ENCODE results near the gene SEC31B. TPM values are rescaled to one million over a fixed set of nuclear protein-coding genes. Genes with fewer than 3 reads are reported as not detected.

SEC31B gene
- total RNA-seq, 1 donor from 2014 or later, result 13.2 TPM

DNA sequence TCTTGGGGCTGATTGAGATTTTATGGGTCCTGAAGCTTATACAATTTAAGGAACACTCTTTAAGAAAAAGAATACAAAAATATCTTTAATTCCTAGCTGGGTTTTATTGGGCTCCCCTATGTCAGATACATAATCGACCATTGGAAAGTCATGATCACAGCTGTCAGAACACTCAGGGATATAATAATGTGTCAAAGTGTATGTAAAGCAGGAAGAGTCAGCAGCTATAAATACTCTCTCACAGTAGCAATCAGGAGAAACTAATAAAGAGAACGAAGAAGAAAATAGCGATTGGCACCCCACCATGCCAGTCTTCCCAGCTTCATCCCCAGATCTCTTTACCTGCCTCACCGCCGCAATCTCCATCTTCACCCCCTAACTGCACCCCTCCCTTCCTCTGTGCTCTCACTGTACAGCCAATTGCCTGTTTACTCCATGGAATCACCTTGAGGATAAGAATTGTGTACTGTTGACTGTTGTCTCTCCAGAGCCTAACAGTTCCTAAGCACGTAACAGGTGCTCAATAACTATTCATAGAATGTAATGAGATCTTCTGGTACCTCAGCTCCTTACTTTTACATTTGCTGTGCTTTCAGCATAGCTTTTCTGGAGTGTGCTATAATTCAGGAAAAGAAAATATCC lies 80.9 kb downstream of the SEC31B start:
- TF ChIP-seq, protein P1, sequence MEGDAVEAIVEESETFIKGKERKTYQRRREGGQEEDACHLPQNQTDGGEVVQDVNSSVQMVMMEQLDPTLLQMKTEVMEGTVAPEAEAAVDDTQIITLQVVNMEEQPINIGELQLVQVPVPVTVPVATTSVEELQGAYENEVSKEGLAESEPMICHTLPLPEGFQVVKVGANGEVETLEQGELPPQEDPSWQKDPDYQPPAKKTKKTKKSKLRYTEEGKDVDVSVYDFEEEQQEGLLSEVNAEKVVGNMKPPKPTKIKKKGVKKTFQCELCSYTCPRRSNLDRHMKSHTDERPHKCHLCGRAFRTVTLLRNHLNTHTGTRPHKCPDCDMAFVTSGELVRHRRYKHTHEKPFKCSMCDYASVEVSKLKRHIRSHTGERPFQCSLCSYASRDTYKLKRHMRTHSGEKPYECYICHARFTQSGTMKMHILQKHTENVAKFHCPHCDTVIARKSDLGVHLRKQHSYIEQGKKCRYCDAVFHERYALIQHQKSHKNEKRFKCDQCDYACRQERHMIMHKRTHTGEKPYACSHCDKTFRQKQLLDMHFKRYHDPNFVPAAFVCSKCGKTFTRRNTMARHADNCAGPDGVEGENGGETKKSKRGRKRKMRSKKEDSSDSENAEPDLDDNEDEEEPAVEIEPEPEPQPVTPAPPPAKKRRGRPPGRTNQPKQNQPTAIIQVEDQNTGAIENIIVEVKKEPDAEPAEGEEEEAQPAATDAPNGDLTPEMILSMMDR (IDR thresholded peaks at IDR 0.05; ENCODE audit: unreplicated experiment), result no peak
- Mint-ChIP-seq H3K36me3 (ENCODE audit: low read depth, unreplicated experiment) (no peaks in the 10 kb centered on the region), H3K27me3 (ENCODE audit: unreplicated experiment) (no peaks in the 10 kb centered on the region), H3K4me3 (ENCODE audit: unreplicated experiment) (no peak overlapping the region), H3K9me3 (ENCODE audit: unreplicated experiment) (no peaks in the 10 kb centered on the region), H3K4me1 (ENCODE audit: unreplicated experiment) (no peaks in the 10 kb centered on the region), H3K27ac (ENCODE audit: unreplicated experiment) (no peak overlapping the region)
- DNase-seq (ENCODE audit: low spot score), result no peak

Other genes with a start within 250 kb of the SEC31B start
- gene BLOC1S2, start 233.2 kb downstream of the SEC31B start, total RNA-seq (ENCODE audit: unreplicated experiment), result 63.2 TPM
- gene PKD2L1, start 189.6 kb downstream of the SEC31B start, total RNA-seq (ENCODE audit: unreplicated experiment), result 0.44 TPM
- gene SCD, start 172.6 kb downstream of the SEC31B start, total RNA-seq (ENCODE audit: unreplicated experiment), result 627 TPM
- not detected for gene WNT8B, start 56.9 kb downstream of the SEC31B start, total RNA-seq (ENCODE audit: unreplicated experiment)
- gene NDUFB8, start 10.0 kb upstream of the SEC31B start, total RNA-seq (ENCODE audit: unreplicated experiment), result 171 TPM
- gene HIF1AN, start 16.1 kb upstream of the SEC31B start, total RNA-seq (ENCODE audit: unreplicated experiment), result 44.4 TPM
- gene PAX2, start 225.7 kb upstream of the SEC31B start, total RNA-seq (ENCODE audit: unreplicated experiment), result 17.4 TPM